AG09309 (cell line): ENCODE measurements around the gene GPT2.

ENCODE experiments used
- DNase-seq: peaks from one replicate; pipeline ENCODE4 v3.0.0-alpha.2; 2010; ENCODE audit warnings: low read depth
- H3K4me3 ChIP-seq: 2 replicates; pipeline ENCODE4 v1.5.1; 2011; ENCODE audit warnings: mild to moderate bottlenecking, low read depth, low read length, moderate library complexity; ENCODE audit not compliant: control insufficient read depth
- TF ChIP-seq, protein P1 (sequence below): IDR thresholded peaks from 2 replicates; pipeline ENCODE4 v1.5.1; 2011; ENCODE audit warnings: mild to moderate bottlenecking, low read depth, low read length, inconsistent platforms; ENCODE audit not compliant: insufficient read depth, control insufficient read depth; ENCODE audit errors: missing control alignments

The GPT2 gene

GRCh38 chr16:46975908-46976470, 91.8 kb downstream of the GPT2 start:
- TF ChIP-seq, protein P1, sequence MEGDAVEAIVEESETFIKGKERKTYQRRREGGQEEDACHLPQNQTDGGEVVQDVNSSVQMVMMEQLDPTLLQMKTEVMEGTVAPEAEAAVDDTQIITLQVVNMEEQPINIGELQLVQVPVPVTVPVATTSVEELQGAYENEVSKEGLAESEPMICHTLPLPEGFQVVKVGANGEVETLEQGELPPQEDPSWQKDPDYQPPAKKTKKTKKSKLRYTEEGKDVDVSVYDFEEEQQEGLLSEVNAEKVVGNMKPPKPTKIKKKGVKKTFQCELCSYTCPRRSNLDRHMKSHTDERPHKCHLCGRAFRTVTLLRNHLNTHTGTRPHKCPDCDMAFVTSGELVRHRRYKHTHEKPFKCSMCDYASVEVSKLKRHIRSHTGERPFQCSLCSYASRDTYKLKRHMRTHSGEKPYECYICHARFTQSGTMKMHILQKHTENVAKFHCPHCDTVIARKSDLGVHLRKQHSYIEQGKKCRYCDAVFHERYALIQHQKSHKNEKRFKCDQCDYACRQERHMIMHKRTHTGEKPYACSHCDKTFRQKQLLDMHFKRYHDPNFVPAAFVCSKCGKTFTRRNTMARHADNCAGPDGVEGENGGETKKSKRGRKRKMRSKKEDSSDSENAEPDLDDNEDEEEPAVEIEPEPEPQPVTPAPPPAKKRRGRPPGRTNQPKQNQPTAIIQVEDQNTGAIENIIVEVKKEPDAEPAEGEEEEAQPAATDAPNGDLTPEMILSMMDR = no peak
- no peak overlapping the region for H3K4me3 ChIP-seq
- DNase-seq = no peak

DNA sequence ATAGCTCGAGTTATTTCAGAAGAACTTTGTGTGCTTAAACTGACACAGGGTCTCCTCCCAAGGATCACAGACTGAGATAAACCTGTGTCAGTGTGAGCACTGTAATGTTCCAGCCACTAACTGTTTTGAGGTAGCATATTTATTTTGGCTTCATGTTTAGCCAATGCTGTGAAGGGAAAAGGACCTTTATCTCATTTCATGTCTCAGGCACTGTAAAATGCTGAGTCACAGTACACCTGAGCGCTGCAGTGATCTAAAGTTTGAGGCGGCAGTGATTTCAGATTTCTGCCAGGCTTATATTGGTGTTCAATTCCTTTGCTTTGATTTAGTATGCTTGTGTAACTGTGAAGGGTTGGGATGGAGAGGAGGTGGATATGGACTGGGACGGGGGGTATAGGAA, 92.4 kb downstream of the GPT2 start:
- H3K4me3 ChIP-seq = no peak overlapping the region
- no peak for DNase-seq
- TF ChIP-seq, protein P1 = no peak
